Measurements from ENCODE around the gene SLC25A22. TPM values are rescaled to one million over a fixed set of nuclear protein-coding genes. Genes with fewer than 3 reads are reported as not detected.

SLC25A22 gene
- total and polyA plus RNA-seq, 10 donors, result 6.3 to 23.2 (median 14.1) TPM

- Histone ChIP-seq H3K36me3 (peaks cover 0 to 29% (median 4%) of the 10 kb centered on the region in 6 donors), H3K27me3 (replicated peaks in 1 of 7) (no peaks in the 10 kb centered on the region), H3K4me3 (peak overlapping the region; percentile 85 to 98 (median 96)), H3K9me3 (no peaks in the 10 kb centered on the region), H3K27ac (peak overlapping the region; percentile 58 to 99 (median 91)), H3K4me1 (peaks cover 21 to 76% (median 46%) of the 10 kb centered on the region in 6 donors)
- peak; percentile 86 for DNase-seq
- intact Hi-C loops (cut with DNase I; ENCODE audit: low total_unique reads), result no loop called here
- TF ChIP-seq CTCF (IDR thresholded peaks at IDR 0.05 in 8 of 11, conservative IDR thresholded peaks at IDR 0.05 in 3 of 11), result no peak
- TF ChIP-seq POLR2AphosphoS5 (IDR thresholded peaks at IDR 0.05), result peak in 1 of 3 donors; percentile 40
- TF ChIP-seq POLR2A (IDR thresholded peaks at IDR 0.05), result no peak
- WGBS, 5 donors, result 1 to 6% (median 5%) methylated on average over 8 to 18 of the region's 18 CpGs
These were observed 50.1 kb downstream of the SLC25A22 start for GRCh38 chr11:748007-748359.

GRCh38 chr11:747158-748006 is 50.7 kb downstream of the SLC25A22 start, which contains the start of gene TALDO1:
TALDO1 (plus strand) TSS chr11:747464; CDS start chr11:747482, 18 bp downstream.
- Histone ChIP-seq H3K9me3 (no peaks in the 10 kb centered on the region), H3K4me1 (peaks cover 21 to 70% (median 43%) of the 10 kb centered on the region in 6 donors), H3K4me3 (peak within 1 kb of the TSS; percentile 85 to 98 (median 96)), H3K36me3 (peaks cover 0 to 23% (median 1%) of the 10 kb centered on the region in 6 donors), H3K27ac (peak within 1 kb of the TSS; percentile 58 to 99 (median 91)), H3K27me3 (replicated peaks in 1 of 7) (no peaks in the 10 kb centered on the region)
- intact Hi-C loops (cut with DNase I; ENCODE audit: low total_unique reads), result no loop called here
- TF ChIP-seq CTCF (IDR thresholded peaks at IDR 0.05 in 8 of 11, conservative IDR thresholded peaks at IDR 0.05 in 3 of 11) (peak in 7 of 11 experiments; percentile 21 to 67 (median 48)), POLR2A (IDR thresholded peaks at IDR 0.05) (peak in 1 of 3 donors; percentile 44), POLR2AphosphoS5 (IDR thresholded peaks at IDR 0.05) (peak; percentile 86 to 90 (median 89))
- 0 to 1% (median 1%) methylated on average over 13 to 112 of the region's 112 CpGs for WGBS, 5 donors
- DNase-seq, result peak; percentile 98

- TF ChIP-seq CTCF (IDR thresholded peaks at IDR 0.05 in 8 of 11, conservative IDR thresholded peaks at IDR 0.05 in 3 of 11) (no peak), POLR2A (IDR thresholded peaks at IDR 0.05) (no peak), POLR2AphosphoS5 (IDR thresholded peaks at IDR 0.05) (no peak)
- DNase-seq, result peak; percentile 67
- Histone ChIP-seq H3K9me3 (no peaks in the 10 kb centered on the region), H3K4me1 (peaks cover 21 to 62% (median 41%) of the 10 kb centered on the region in 6 donors), H3K4me3 (peak overlapping the region; percentile 85 to 98 (median 96)), H3K36me3 (peaks cover 0 to 15% (median 0%) of the 10 kb centered on the region in 6 donors), H3K27ac (peak overlapping the region in 7 of 8 donors; percentile 86 to 99 (median 92)), H3K27me3 (replicated peaks in 1 of 7) (no peaks in the 10 kb centered on the region)
- WGBS, 5 donors, result 23 to 41% (median 28%) methylated on average over 26 to 46 of the region's 46 CpGs
- intact Hi-C loops (cut with DNase I; ENCODE audit: low total_unique reads), result no loop called here
These were observed 51.6 kb downstream of the SLC25A22 start for GRCh38 chr11:746289-747157.

Data from spleen (tissue), 11 donors.